ENCODE results near the gene KIAA0319L. TPM values are rescaled to one million over a fixed set of nuclear protein-coding genes. Genes with fewer than 3 reads are reported as not detected.

KIAA0319L gene
- total RNA-seq, 1 experiment from 2014 or later: 60.0 TPM

DNA sequence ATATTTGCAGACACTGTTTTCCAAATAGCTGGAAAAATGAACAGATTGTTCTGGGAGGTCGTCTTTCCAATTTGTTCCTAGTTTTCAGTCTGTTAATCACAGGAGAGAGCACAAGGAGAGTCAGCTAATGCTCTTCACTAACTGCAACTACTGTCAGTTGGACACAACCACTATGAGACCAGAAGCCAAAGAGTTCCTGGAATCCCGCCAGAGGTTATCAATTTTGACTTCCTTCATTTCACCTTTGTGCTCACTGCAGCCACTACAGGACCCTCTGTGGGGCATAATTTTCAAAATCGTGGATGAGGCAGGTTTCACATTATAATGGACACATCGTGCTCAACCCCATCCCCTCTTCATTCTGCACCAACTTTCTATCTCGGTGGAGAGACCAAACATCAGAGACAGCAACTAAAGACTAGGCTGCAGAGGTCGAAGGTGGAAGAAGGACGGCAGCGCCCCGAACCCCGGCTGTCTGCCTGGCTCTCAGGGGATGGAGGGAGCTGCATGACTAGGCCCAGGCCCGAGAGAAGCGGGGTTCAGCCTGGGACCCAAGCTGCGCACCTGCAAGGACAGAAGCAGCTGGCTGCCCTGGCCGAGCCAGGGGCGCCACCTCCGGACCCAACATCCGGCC lies 602 bp downstream of the KIAA0319L start:
- in situ Hi-C loops (cut with HindIII; ENCODE audit: low pct_unique_long_range_greater_than_20kb, low sequenced_read_pairs): no loop called here
- H3K27ac ChIP-seq (ENCODE audit: low read length): peak overlapping the region; percentile 94
- TSS peak; percentile 62 for BruUV-seq (replicated peaks)
- peaks cover 8% of the 10 kb centered on the region; the same call in 1 of the 2 replicates for H3K36me3 ChIP-seq (ENCODE audit: control insufficient read depth, insufficient read depth, low read length)
- DNase-seq (ENCODE audit: low read depth, low spot score): no peak
- intact Hi-C loops (cut with micrococcal nuclease; ENCODE audit: unreplicated experiment): no loop called here
- TF ChIP-seq SIN3A (IDR thresholded peaks at IDR 0.05; ENCODE audit: borderline replicate concordance, insufficient read depth, low read depth, low read length) (no peak), POLR2AphosphoS5 (IDR thresholded peaks at IDR 0.05; ENCODE audit: low read depth, low read length) (no peak), TCF7L2 (IDR thresholded peaks at IDR 0.05; ENCODE audit: low read depth, low read length) (no peak)
- TF ChIP-seq, protein P1, sequence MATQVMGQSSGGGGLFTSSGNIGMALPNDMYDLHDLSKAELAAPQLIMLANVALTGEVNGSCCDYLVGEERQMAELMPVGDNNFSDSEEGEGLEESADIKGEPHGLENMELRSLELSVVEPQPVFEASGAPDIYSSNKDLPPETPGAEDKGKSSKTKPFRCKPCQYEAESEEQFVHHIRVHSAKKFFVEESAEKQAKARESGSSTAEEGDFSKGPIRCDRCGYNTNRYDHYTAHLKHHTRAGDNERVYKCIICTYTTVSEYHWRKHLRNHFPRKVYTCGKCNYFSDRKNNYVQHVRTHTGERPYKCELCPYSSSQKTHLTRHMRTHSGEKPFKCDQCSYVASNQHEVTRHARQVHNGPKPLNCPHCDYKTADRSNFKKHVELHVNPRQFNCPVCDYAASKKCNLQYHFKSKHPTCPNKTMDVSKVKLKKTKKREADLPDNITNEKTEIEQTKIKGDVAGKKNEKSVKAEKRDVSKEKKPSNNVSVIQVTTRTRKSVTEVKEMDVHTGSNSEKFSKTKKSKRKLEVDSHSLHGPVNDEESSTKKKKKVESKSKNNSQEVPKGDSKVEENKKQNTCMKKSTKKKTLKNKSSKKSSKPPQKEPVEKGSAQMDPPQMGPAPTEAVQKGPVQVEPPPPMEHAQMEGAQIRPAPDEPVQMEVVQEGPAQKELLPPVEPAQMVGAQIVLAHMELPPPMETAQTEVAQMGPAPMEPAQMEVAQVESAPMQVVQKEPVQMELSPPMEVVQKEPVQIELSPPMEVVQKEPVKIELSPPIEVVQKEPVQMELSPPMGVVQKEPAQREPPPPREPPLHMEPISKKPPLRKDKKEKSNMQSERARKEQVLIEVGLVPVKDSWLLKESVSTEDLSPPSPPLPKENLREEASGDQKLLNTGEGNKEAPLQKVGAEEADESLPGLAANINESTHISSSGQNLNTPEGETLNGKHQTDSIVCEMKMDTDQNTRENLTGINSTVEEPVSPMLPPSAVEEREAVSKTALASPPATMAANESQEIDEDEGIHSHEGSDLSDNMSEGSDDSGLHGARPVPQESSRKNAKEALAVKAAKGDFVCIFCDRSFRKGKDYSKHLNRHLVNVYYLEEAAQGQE (IDR thresholded peaks at IDR 0.05; ENCODE audit: insufficient read depth in 1 of 2, low read depth in 2 of 2, low read length in 1 of 2): no peak
- TF ChIP-seq, protein P2, sequence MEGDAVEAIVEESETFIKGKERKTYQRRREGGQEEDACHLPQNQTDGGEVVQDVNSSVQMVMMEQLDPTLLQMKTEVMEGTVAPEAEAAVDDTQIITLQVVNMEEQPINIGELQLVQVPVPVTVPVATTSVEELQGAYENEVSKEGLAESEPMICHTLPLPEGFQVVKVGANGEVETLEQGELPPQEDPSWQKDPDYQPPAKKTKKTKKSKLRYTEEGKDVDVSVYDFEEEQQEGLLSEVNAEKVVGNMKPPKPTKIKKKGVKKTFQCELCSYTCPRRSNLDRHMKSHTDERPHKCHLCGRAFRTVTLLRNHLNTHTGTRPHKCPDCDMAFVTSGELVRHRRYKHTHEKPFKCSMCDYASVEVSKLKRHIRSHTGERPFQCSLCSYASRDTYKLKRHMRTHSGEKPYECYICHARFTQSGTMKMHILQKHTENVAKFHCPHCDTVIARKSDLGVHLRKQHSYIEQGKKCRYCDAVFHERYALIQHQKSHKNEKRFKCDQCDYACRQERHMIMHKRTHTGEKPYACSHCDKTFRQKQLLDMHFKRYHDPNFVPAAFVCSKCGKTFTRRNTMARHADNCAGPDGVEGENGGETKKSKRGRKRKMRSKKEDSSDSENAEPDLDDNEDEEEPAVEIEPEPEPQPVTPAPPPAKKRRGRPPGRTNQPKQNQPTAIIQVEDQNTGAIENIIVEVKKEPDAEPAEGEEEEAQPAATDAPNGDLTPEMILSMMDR (IDR thresholded peaks at IDR 0.05): no peak
- ChIA-PET POLR2A (interaction anchor here (0.6 kb wide), 1 partner anchor 41 kb away, joined by 8 read pairs; no protein-coding TSS in a partner anchor), CTCF (interaction anchor here (1.4 kb wide), 1 partner anchor 106 kb away, joined by 6 read pairs; no protein-coding TSS in a partner anchor)
- no peaks in the 10 kb centered on the region for H3K9me3 ChIP-seq (ENCODE audit: control insufficient read depth, insufficient read depth, low read depth, low read length)
- H3K4me1 ChIP-seq (ENCODE audit: control insufficient read depth, insufficient read depth, low read length): peaks cover 32% of the 10 kb centered on the region
- peak overlapping the region; percentile 87 to 97 for H3K4me3 ChIP-seq (ENCODE audit: low read depth in 2 of 2, low read length in 2 of 2)
- ATAC-seq: no peak
- H3K27me3 ChIP-seq (ENCODE audit: control insufficient read depth, insufficient read depth, low read length): no peaks in the 10 kb centered on the region

DNA sequence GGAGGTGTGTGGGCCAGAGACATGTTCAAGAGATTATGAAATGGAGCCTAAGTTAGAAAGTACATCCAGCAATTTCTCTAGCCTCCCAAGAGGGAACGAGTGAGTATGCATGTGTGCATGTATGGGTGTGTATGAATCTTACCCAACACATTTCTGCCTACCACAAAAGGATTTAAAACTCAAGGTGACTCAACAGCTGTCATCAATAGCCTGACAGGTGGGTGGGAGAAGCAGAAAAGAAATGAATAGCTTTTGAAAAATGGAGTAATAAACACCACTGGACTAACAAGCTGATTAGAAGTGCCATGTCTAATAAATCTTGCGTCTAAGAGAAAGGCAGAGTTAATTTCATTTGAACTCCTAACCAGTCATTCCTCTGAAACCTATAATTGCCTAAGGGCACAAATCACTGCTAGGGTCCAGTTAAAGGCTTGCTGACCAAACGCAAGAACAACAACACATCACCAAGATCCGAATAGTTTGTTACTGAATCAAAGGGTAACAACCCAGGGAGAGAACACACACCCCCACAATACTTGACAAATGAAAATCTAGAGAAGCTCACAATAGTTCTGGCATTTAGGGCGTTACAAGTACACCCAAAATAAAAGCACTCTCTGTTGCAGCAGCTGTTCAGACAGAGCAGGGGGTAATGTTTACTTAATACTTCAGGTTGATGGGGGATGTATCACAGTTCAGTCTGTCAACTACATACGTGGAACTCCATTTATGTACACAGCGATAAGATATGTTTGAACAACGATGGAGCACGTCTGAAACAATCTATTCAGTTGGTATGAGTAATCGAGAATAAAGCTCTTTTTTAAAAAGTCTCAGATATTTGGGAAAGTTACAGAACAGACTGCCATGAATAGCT lies 1.4 kb downstream of the KIAA0319L start:
- intact Hi-C loops (cut with micrococcal nuclease; ENCODE audit: unreplicated experiment) (no loop called here), in situ Hi-C loops (cut with HindIII; ENCODE audit: low pct_unique_long_range_greater_than_20kb, low sequenced_read_pairs) (no loop called here)
- Histone ChIP-seq H3K9me3 (ENCODE audit: control insufficient read depth, insufficient read depth, low read depth, low read length) (no peaks in the 10 kb centered on the region), H3K27ac (ENCODE audit: low read length) (peak overlapping the region; percentile 94), H3K36me3 (ENCODE audit: control insufficient read depth, insufficient read depth, low read length) (peaks cover 8% of the 10 kb centered on the region; the same call in 1 of the 2 replicates), H3K27me3 (ENCODE audit: control insufficient read depth, insufficient read depth, low read length) (no peaks in the 10 kb centered on the region), H3K4me1 (ENCODE audit: control insufficient read depth, insufficient read depth, low read length) (peaks cover 32% of the 10 kb centered on the region), H3K4me3 (ENCODE audit: low read depth in 2 of 2, low read length in 2 of 2) (peak overlapping the region; percentile 87 to 97)
- POLR2A ChIA-PET: no interaction called here
- BruUV-seq (replicated peaks): no TSS peak
- CTCF ChIA-PET: no interaction called here
- no peak for TF ChIP-seq POLR2AphosphoS5 (IDR thresholded peaks at IDR 0.05; ENCODE audit: low read depth, low read length)
- TF ChIP-seq, protein P2 (IDR thresholded peaks at IDR 0.05): no peak
- no peak for TF ChIP-seq SIN3A (IDR thresholded peaks at IDR 0.05; ENCODE audit: borderline replicate concordance, insufficient read depth, low read depth, low read length)
- TF ChIP-seq, protein P1 (IDR thresholded peaks at IDR 0.05; ENCODE audit: insufficient read depth in 1 of 2, low read depth in 2 of 2, low read length in 1 of 2): no peak
- no peak for TF ChIP-seq TCF7L2 (IDR thresholded peaks at IDR 0.05; ENCODE audit: low read depth, low read length)
- ATAC-seq (no peak), DNase-seq (ENCODE audit: low read depth, low spot score) (no peak)

Measured in Panc1 (cell line).